SJCRH30 (cell line): ENCODE measurements around the gene ZNF23. TPM values are rescaled to one million over a fixed set of nuclear protein-coding genes. Genes with fewer than 3 reads are reported as not detected.

Experiments
- DNase-seq, 2 experiments: peaks; one replicate each; pipeline ENCODE4 v3.0.0-alpha.2; 2015 to 2020
- H3K27ac ChIP-seq: fragments of 250-450 bp; sonication (Bioruptor Pico); 2 replicates; pipeline ENCODE4 v1.5.1; 2020; ENCODE audit warnings: mild to moderate bottlenecking, moderate library complexity
- H3K27me3 ChIP-seq: fragments of 250-450 bp; sonication (Bioruptor Pico); 2 replicates; pipeline ENCODE4 v1.5.1; 2020; ENCODE audit warnings: mild to moderate bottlenecking, moderate library complexity
- H3K36me3 ChIP-seq: fragments of 250-450 bp; sonication (Bioruptor Pico); 2 replicates; pipeline ENCODE4 v1.5.1; 2020; ENCODE audit warnings: mild to moderate bottlenecking, moderate library complexity
- H3K4me1 ChIP-seq: fragments of 250-450 bp; sonication (Bioruptor Pico); 2 replicates; pipeline ENCODE4 v1.5.1; 2020; ENCODE audit warnings: mild to moderate bottlenecking, moderate library complexity
- H3K4me3 ChIP-seq: fragments of 250-450 bp; sonication (Bioruptor Pico); 2 replicates; pipeline ENCODE4 v1.5.1; 2020; ENCODE audit warnings: mild to moderate bottlenecking, moderate library complexity
- H3K9me3 ChIP-seq: fragments of 250-450 bp; sonication (Bioruptor Pico); replicated peaks from 2 replicates; pipeline ENCODE4 v1.5.1; 2020; ENCODE audit warnings: mild to moderate bottlenecking, moderate library complexity
- total RNA-seq: library from RNA; depleted of rRNA; stranded (reverse); fragments of >200 nt; shearing (Covaris generic); gene quantifications from 2 replicates; pipeline ENCODE4 v1.2.3, GENCODE V29; 2014; rRNA removed

ZNF23 gene
- total RNA-seq, 1 experiment from 2014 or later: 6.2 TPM

GRCh38 chr16:71404364-71404763 is 57.7 kb downstream of the ZNF23 start:
- Histone ChIP-seq H3K4me1 (no peaks in the 10 kb centered on the region), H3K27ac (no peak overlapping the region), H3K9me3 (no peaks in the 10 kb centered on the region), H3K4me3 (no peak overlapping the region), H3K36me3 (no peaks in the 10 kb centered on the region), H3K27me3 (no peaks in the 10 kb centered on the region)
- DNase-seq: no peak

- H3K4me1 ChIP-seq: no peaks in the 10 kb centered on the region
- DNase-seq: no peak
- H3K36me3 ChIP-seq: no peaks in the 10 kb centered on the region
- no peaks in the 10 kb centered on the region for H3K27me3 ChIP-seq
- no peaks in the 10 kb centered on the region for H3K9me3 ChIP-seq
- no peak overlapping the region for H3K27ac ChIP-seq
- H3K4me3 ChIP-seq: no peak overlapping the region
Observed at GRCh38 chr16:71402674-71403073, 59.4 kb downstream of the ZNF23 start.

GRCh38 chr16:71402007-71402406 is 60.0 kb downstream of the ZNF23 start:
- DNase-seq: no peak
- no peaks in the 10 kb centered on the region for H3K4me1 ChIP-seq
- H3K27me3 ChIP-seq: no peaks in the 10 kb centered on the region
- no peaks in the 10 kb centered on the region for H3K9me3 ChIP-seq
- no peak overlapping the region for H3K4me3 ChIP-seq
- H3K36me3 ChIP-seq: no peaks in the 10 kb centered on the region
- H3K27ac ChIP-seq: no peak overlapping the region

- no peak overlapping the region for H3K27ac ChIP-seq
- H3K9me3 ChIP-seq: no peaks in the 10 kb centered on the region
- H3K4me3 ChIP-seq: no peak overlapping the region
Observed at GRCh38 chr16:71399801-71400563, 62.1 kb downstream of the ZNF23 start.

More at GRCh38 chr16:71399801-71400563, 62.1 kb downstream of the ZNF23 start:
- Histone ChIP-seq H3K36me3 (no peaks in the 10 kb centered on the region), H3K4me1 (no peaks in the 10 kb centered on the region), H3K27me3 (no peaks in the 10 kb centered on the region)
- DNase-seq: no peak

Other genes with a start within 250 kb of the ZNF23 start
- gene HYDIN, start 231.5 kb downstream of the ZNF23 start, total RNA-seq: 0.04 and 0.18 TPM in 2 replicates
- gene CMTR2, start 172.8 kb downstream of the ZNF23 start, total RNA-seq: 21.1 and 21.2 TPM in 2 replicates
- not detected in 2 replicates for gene CALB2, start 103.5 kb downstream of the ZNF23 start, total RNA-seq
- not detected in 2 replicates for gene TLE7, start 20.2 kb downstream of the ZNF23 start, total RNA-seq
- 1.1 and 2.4 TPM in 2 replicates for gene ZNF19, start 27.1 kb upstream of the ZNF23 start, total RNA-seq
- gene CHST4, start 64.2 kb upstream of the ZNF23 start, total RNA-seq: 0.61 and 0.71 TPM in 2 replicates
- gene TAT, start 114.8 kb upstream of the ZNF23 start, total RNA-seq: not detected in 2 replicates
- gene MARVELD3, start 163.9 kb upstream of the ZNF23 start, total RNA-seq: 0.22 and 0.23 TPM in 2 replicates